ENCODE measurements around the gene PCBP3. TPM values are rescaled to one million over a fixed set of nuclear protein-coding genes. Genes with fewer than 3 reads are reported as not detected.

Gene PCBP3
- total and polyA plus RNA-seq, 2 donors from 2014 or later = 2.3 to 5.4 TPM

DNA sequence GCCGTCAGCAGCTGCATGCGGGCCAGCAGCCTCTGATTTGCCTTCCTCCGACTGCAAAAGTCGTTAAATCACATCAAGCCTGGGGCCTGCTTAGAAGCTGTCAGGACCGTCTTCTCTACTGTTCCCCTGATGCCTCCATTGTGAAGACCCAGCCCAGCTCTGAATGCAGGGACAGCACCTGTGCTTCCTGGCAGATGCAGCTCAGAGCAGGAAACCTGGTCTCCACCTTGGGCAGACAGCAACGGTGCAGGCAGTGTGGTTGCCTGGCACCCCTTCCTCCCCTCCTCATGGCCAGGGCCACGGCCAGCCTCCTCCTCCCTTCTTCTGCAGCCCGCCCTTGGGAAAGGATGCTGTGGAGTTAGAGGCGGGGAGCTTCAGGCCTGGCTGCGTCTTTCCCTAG, 245.7 kb downstream of the PCBP3 start:
- FAIRE-seq (no peak), DNase-seq (peak in 2 of 5 donors; percentile 50 to 60)
- Histone ChIP-seq H3K4me1 (ENCODE audit: control insufficient read depth in 2 of 3, insufficient read depth in 2 of 3, low read depth in 1 of 3, low read length in 3 of 3) (no peaks in the 10 kb centered on the region), H3K9me3 (ENCODE audit: control insufficient read depth in 2 of 3, insufficient read depth in 1 of 3, low read length in 3 of 3) (no peaks in the 10 kb centered on the region), H3K36me3 (ENCODE audit: control insufficient read depth in 2 of 3, insufficient read depth in 3 of 3, low read length in 3 of 3) (no peaks in the 10 kb centered on the region), H3K27me3 (ENCODE audit: control insufficient read depth, insufficient read depth, low read length) (no peaks in the 10 kb centered on the region), H3K9ac (ENCODE audit: low read length in 3 of 3) (no peak overlapping the region), H3K4me3 (ENCODE audit: low read length in 3 of 3) (no peak overlapping the region), H3K27ac (ENCODE audit: low read depth in 2 of 2, low read length in 2 of 2) (no peak overlapping the region)
- TF ChIP-seq, protein P1, sequence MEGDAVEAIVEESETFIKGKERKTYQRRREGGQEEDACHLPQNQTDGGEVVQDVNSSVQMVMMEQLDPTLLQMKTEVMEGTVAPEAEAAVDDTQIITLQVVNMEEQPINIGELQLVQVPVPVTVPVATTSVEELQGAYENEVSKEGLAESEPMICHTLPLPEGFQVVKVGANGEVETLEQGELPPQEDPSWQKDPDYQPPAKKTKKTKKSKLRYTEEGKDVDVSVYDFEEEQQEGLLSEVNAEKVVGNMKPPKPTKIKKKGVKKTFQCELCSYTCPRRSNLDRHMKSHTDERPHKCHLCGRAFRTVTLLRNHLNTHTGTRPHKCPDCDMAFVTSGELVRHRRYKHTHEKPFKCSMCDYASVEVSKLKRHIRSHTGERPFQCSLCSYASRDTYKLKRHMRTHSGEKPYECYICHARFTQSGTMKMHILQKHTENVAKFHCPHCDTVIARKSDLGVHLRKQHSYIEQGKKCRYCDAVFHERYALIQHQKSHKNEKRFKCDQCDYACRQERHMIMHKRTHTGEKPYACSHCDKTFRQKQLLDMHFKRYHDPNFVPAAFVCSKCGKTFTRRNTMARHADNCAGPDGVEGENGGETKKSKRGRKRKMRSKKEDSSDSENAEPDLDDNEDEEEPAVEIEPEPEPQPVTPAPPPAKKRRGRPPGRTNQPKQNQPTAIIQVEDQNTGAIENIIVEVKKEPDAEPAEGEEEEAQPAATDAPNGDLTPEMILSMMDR (IDR thresholded peaks at IDR 0.05; ENCODE audit: borderline replicate concordance, extremely low read depth, insufficient read depth) = no peak
- intact Hi-C loops (cut with DNase I) = no loop called here

DNA sequence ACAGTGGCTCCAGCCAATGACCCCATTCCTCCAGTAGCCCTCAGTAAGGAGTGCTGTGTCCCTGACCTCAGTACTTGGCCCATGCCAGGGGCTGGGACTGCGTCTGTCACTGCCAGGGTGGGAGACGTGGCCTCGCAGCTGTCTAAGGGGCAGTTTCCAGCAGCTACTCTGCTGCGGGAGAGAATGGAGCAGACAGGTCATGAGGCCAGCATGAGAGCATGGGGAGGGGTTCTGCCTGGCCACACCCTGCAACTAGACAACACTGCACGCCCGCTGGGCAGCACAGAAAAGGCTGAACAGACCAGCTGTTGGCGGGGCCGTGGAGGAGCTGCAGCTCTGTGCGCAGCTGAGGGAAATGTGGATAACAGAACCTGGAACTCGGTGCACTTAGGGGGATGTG, 246.4 kb downstream of the PCBP3 start:
- DNase-seq (peak in 2 of 5 donors; percentile 37 to 49), FAIRE-seq (no peak)
- Histone ChIP-seq H3K4me1 (ENCODE audit: control insufficient read depth in 2 of 3, insufficient read depth in 2 of 3, low read depth in 1 of 3, low read length in 3 of 3) (no peaks in the 10 kb centered on the region), H3K36me3 (ENCODE audit: control insufficient read depth in 2 of 3, insufficient read depth in 3 of 3, low read length in 3 of 3) (no peaks in the 10 kb centered on the region), H3K9ac (ENCODE audit: low read length in 3 of 3) (no peak overlapping the region), H3K4me3 (ENCODE audit: low read length in 3 of 3) (no peak overlapping the region), H3K9me3 (ENCODE audit: control insufficient read depth in 2 of 3, insufficient read depth in 1 of 3, low read length in 3 of 3) (no peaks in the 10 kb centered on the region), H3K27ac (ENCODE audit: low read depth in 2 of 2, low read length in 2 of 2) (no peak overlapping the region), H3K27me3 (ENCODE audit: control insufficient read depth, insufficient read depth, low read length) (no peaks in the 10 kb centered on the region)
- intact Hi-C loops (cut with DNase I) = no loop called here
- TF ChIP-seq, protein P1 (IDR thresholded peaks at IDR 0.05; ENCODE audit: borderline replicate concordance, extremely low read depth, insufficient read depth) = no peak

- no peaks in the 10 kb centered on the region for H3K9me3 ChIP-seq (ENCODE audit: control insufficient read depth in 2 of 3, insufficient read depth in 1 of 3, low read length in 3 of 3)
- no peaks in the 10 kb centered on the region for H3K27me3 ChIP-seq (ENCODE audit: control insufficient read depth, insufficient read depth, low read length)
- H3K36me3 ChIP-seq (ENCODE audit: control insufficient read depth in 2 of 3, insufficient read depth in 3 of 3, low read length in 3 of 3) = no peaks in the 10 kb centered on the region
- TF ChIP-seq, protein P1 (IDR thresholded peaks at IDR 0.05; ENCODE audit: borderline replicate concordance, extremely low read depth, insufficient read depth) = no peak
- no peak overlapping the region for H3K27ac ChIP-seq (ENCODE audit: low read depth in 2 of 2, low read length in 2 of 2)
- H3K9ac ChIP-seq (ENCODE audit: low read length in 3 of 3) = no peak overlapping the region
- no peak overlapping the region for H3K4me3 ChIP-seq (ENCODE audit: low read length in 3 of 3)
- DNase-seq (peak in 2 of 5 donors; percentile 47 to 72), FAIRE-seq (no peak)
- intact Hi-C loops (cut with DNase I) = no loop called here
- no peaks in the 10 kb centered on the region for H3K4me1 ChIP-seq (ENCODE audit: control insufficient read depth in 2 of 3, insufficient read depth in 2 of 3, low read depth in 1 of 3, low read length in 3 of 3)
These were observed 248.0 kb downstream of the PCBP3 start for GRCh38 chr21:45891388-45892155.

All from kidney (tissue), 14 donors.